Endodermal cell (in vitro differentiated cells): ENCODE data around the gene CACHD1. TPM values are rescaled to one million over a fixed set of nuclear protein-coding genes. Genes with fewer than 3 reads are reported as not detected.

Source experiments
- DNase-seq: peaks from one replicate; pipeline ENCODE4 v3.0.0-alpha.2; 2017
- H3K27ac ChIP-seq: 2 replicates; pipeline ENCODE4 v1.5.1; 2013; ENCODE audit warnings: mild to moderate bottlenecking, low read depth, low read length, moderate library complexity
- H3K27me3 ChIP-seq: 2 replicates; pipeline ENCODE4 v1.6.1; 2013; ENCODE audit warnings: mild to moderate bottlenecking, low read length, moderate library complexity; ENCODE audit not compliant: insufficient read depth, control insufficient read depth, poor library complexity, severe bottlenecking
- H3K36me3 ChIP-seq: 2 replicates; pipeline ENCODE4 v1.7.0; 2013; ENCODE audit warnings: mild to moderate bottlenecking, low read length, moderate library complexity; ENCODE audit not compliant: control insufficient read depth, insufficient read depth
- H3K4me1 ChIP-seq: one replicate; pipeline ENCODE4 v1.7.0; 2013; ENCODE audit warnings: low read length; ENCODE audit not compliant: control insufficient read depth, insufficient read depth
- H3K4me3 ChIP-seq: 2 replicates; pipeline ENCODE4 v1.5.1; 2013; ENCODE audit warnings: mild to moderate bottlenecking, low read length, moderate library complexity
- H3K9ac ChIP-seq: 2 replicates; pipeline ENCODE4 v1.6.1; 2013; ENCODE audit warnings: mild to moderate bottlenecking, low read length, moderate library complexity; ENCODE audit not compliant: poor library complexity, severe bottlenecking; ENCODE audit errors: extremely low read depth
- H3K9me3 ChIP-seq: 2 replicates; pipeline ENCODE4 v1.6.1; 2013; ENCODE audit warnings: mild to moderate bottlenecking, low read length, moderate library complexity; ENCODE audit not compliant: control insufficient read depth
- H3K27ac Mint-ChIP-seq: 2 replicates; pipeline ENCODE4 v1.8.0; 2020; ENCODE audit warnings: mixed read lengths
- H3K27me3 Mint-ChIP-seq: 2 replicates; pipeline ENCODE4 v1.8.0; 2021; ENCODE audit warnings: mild to moderate bottlenecking, mixed read lengths; ENCODE audit not compliant: insufficient read depth
- H3K36me3 Mint-ChIP-seq: 2 replicates; pipeline ENCODE4 v1.8.0; 2020; ENCODE audit warnings: low read depth, mixed read lengths
- H3K4me1 Mint-ChIP-seq: 2 replicates; pipeline ENCODE4 v1.8.0; 2020; ENCODE audit warnings: mixed read lengths
- H3K4me3 Mint-ChIP-seq: 2 replicates; pipeline ENCODE4 v1.8.0; 2020; ENCODE audit warnings: mild to moderate bottlenecking, moderate library complexity, mixed read lengths
- H3K9me3 Mint-ChIP-seq: 2 replicates; pipeline ENCODE4 v1.8.0; 2020; ENCODE audit warnings: mild to moderate bottlenecking, mixed read lengths
- WGBS, 2 experiments: methylation state at CpG; one replicate each; pipeline versions ENCODE4 v1.1.5 to v1.1.7; 2013; ENCODE audit warnings: missing lambda C conversion rate in 2 of 2, mixed read lengths in 1 of 2; ENCODE audit not compliant: insufficient coverage in 1 of 2, insufficient read length in 1 of 2; 5-methylcytosine and 5-hydroxymethylcytosine counted together
- total RNA-seq, 2 donors: library from RNA; stranded (reverse); fragmentation: NEBNext Ultra II Directional in 1 of 2; extraction: Animal tissue kit (Norgen Biotek cat#: 25700) in 1 of 2; gene quantifications; 2 replicates in 1 of 2; 3 replicates in 1 of 2; pipeline ENCODE4 v1.2.1, GENCODE V29; 2021
- TF ChIP-seq, protein P1 (sequence below): fragments of 200-600 bp; sonication (generic); conservative IDR thresholded peaks from 2 replicates; pipeline ENCODE4 v1.5.0; 2021; ENCODE audit warnings: antibody characterized with exemption, mild to moderate bottlenecking

Gene CACHD1
- total RNA-seq, 2 donors from 2014 or later = 29.2 to 40.7 TPM

GRCh38 chr1:64427879-64428278 lies 42.0 kb upstream of the CACHD1 start:
- Mint-ChIP-seq H3K9me3 (peaks cover 7% of the 10 kb centered on the region), H3K27me3 (peaks cover 14% of the 10 kb centered on the region), H3K4me1 (peaks cover 20% of the 10 kb centered on the region), H3K36me3 (no peaks in the 10 kb centered on the region), H3K27ac (no peak overlapping the region), H3K4me3 (no peak overlapping the region)
- peaks cover 9% of the 10 kb centered on the region for H3K27me3 ChIP-seq
- no peaks in the 10 kb centered on the region for H3K9me3 ChIP-seq
- H3K4me3 ChIP-seq = no peak overlapping the region
- TF ChIP-seq, protein P1, sequence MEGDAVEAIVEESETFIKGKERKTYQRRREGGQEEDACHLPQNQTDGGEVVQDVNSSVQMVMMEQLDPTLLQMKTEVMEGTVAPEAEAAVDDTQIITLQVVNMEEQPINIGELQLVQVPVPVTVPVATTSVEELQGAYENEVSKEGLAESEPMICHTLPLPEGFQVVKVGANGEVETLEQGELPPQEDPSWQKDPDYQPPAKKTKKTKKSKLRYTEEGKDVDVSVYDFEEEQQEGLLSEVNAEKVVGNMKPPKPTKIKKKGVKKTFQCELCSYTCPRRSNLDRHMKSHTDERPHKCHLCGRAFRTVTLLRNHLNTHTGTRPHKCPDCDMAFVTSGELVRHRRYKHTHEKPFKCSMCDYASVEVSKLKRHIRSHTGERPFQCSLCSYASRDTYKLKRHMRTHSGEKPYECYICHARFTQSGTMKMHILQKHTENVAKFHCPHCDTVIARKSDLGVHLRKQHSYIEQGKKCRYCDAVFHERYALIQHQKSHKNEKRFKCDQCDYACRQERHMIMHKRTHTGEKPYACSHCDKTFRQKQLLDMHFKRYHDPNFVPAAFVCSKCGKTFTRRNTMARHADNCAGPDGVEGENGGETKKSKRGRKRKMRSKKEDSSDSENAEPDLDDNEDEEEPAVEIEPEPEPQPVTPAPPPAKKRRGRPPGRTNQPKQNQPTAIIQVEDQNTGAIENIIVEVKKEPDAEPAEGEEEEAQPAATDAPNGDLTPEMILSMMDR = no peak
- no peaks in the 10 kb centered on the region for H3K4me1 ChIP-seq
- WGBS, 2 experiments = 53% methylated on average over 3 of the region's 3 CpGs; no CpG with 5 or more reads in 1 of the 2 experiments
- DNase-seq = no peak
- no peak overlapping the region for H3K9ac ChIP-seq
- no peak overlapping the region for H3K27ac ChIP-seq
- no peaks in the 10 kb centered on the region for H3K36me3 ChIP-seq

- Histone ChIP-seq H3K27me3 (peaks cover 34% of the 10 kb centered on the region), H3K36me3 (no peaks in the 10 kb centered on the region), H3K9ac (no peak overlapping the region), H3K4me3 (no peak overlapping the region), H3K4me1 (no peaks in the 10 kb centered on the region), H3K27ac (no peak overlapping the region), H3K9me3 (peaks cover 8% of the 10 kb centered on the region)
- TF ChIP-seq, protein P1 = no peak
- Mint-ChIP-seq H3K4me1 (peaks cover 25% of the 10 kb centered on the region), H3K27ac (no peak overlapping the region), H3K27me3 (peaks cover 45% of the 10 kb centered on the region), H3K4me3 (no peak overlapping the region), H3K36me3 (no peaks in the 10 kb centered on the region), H3K9me3 (no peaks in the 10 kb centered on the region)
- 91 to 95% methylated on average over 4 to 5 of the region's 5 CpGs for WGBS, 2 experiments
- DNase-seq = no peak
These were observed 36.6 kb upstream of the CACHD1 start for GRCh38 chr1:64433308-64433707.

DNA sequence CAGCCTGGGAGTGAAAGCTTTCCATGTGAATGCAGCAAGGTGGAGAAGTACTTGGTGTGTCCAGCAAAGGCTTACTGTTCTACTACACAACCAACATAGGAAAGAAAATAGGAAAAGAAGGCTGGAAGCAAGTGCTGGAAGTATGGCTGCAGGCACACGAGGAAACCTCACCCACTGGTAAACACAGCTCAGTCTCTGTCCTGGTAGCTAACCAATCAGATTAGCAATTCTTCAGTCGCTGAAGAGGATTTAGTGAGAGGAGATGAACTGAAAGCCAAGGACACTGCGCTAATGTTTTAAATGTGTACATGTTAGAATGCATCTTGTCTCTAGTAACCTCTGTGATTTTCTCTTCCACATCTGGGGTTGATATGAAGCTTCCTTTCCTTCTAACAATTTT lies 36.2 kb upstream of the CACHD1 start:
- 22 to 63% methylated on average over 2 to 3 of the region's 3 CpGs for WGBS, 2 experiments
- Histone ChIP-seq H3K27ac (no peak overlapping the region), H3K36me3 (no peaks in the 10 kb centered on the region), H3K9me3 (peaks cover 8% of the 10 kb centered on the region), H3K27me3 (peaks cover 34% of the 10 kb centered on the region), H3K9ac (no peak overlapping the region), H3K4me1 (no peaks in the 10 kb centered on the region), H3K4me3 (no peak overlapping the region)
- DNase-seq = no peak
- peaks cover 45% of the 10 kb centered on the region for H3K27me3 Mint-ChIP-seq
- no peak overlapping the region for H3K4me3 Mint-ChIP-seq
- no peak overlapping the region for H3K27ac Mint-ChIP-seq
- H3K36me3 Mint-ChIP-seq = no peaks in the 10 kb centered on the region
- peaks cover 25% of the 10 kb centered on the region for H3K4me1 Mint-ChIP-seq
- TF ChIP-seq, protein P1 = no peak
- H3K9me3 Mint-ChIP-seq = no peaks in the 10 kb centered on the region
